D721Med (cell line): Measurements from ENCODE around the gene IL10RB.
"Not testable (repeated sequence)": the region's sequence is repeated elsewhere in the genome, so short reads cannot be mapped to it uniquely, and the experiment has no call there.

Source experiments
- DNase-seq: peaks from one replicate; pipeline ENCODE4 v3.0.0; 2011; ENCODE audit warnings: low spot score; ENCODE audit not compliant: insufficient read length
- FAIRE-seq: peaks from 2 replicates; lab custom pipeline; 2011; peaks lifted over from hg19 to GRCh38; lab: Jason Lieb, UNC
- CTCF ChIP-seq: IDR thresholded peaks from 2 replicates; pipeline ENCODE4 v1.5.1; 2012; ENCODE audit warnings: mild to moderate bottlenecking, control low read depth; ENCODE audit not compliant: insufficient read depth; ENCODE audit errors: missing control alignments

Gene IL10RB

GRCh38 chr21:33251119-33251518 lies 15.0 kb upstream of the IL10RB start:
- FAIRE-seq (no peak), DNase-seq (no peak)
- TF ChIP-seq CTCF = no peak

- DNase-seq, FAIRE-seq: not testable (repeated sequence)
These were observed 12.8 kb upstream of the IL10RB start for GRCh38 chr21:33253382-33253781.

GRCh38 chr21:33254766-33255165 lies 11.4 kb upstream of the IL10RB start:
- TF ChIP-seq CTCF = no peak
- DNase-seq (no peak), FAIRE-seq (no peak)

- TF ChIP-seq CTCF = no peak
- no peak for FAIRE-seq
- no peak for DNase-seq
These were observed 10.8 kb upstream of the IL10RB start for GRCh38 chr21:33255404-33255803.

- TF ChIP-seq CTCF = no peak
- DNase-seq (no peak), FAIRE-seq (no peak)
These were observed 10.1 kb upstream of the IL10RB start for GRCh38 chr21:33256019-33256418.

GRCh38 chr21:33257094-33257803 lies 8.9 kb upstream of the IL10RB start:
- no peak for TF ChIP-seq CTCF
- FAIRE-seq (no peak), DNase-seq (no peak)

- no peak for TF ChIP-seq CTCF
- DNase-seq (no peak), FAIRE-seq (no peak)
These were observed 7.7 kb upstream of the IL10RB start for GRCh38 chr21:33258475-33258874.

GRCh38 chr21:33259428-33259827 lies 6.7 kb upstream of the IL10RB start:
- DNase-seq = no peak
- no peak for FAIRE-seq

More at GRCh38 chr21:33259428-33259827, 6.7 kb upstream of the IL10RB start:
- no peak for TF ChIP-seq CTCF
